C4-2B (cell line): Measurements from ENCODE around the gene INSYN2B.
"Not testable (repeated sequence)": the region's sequence is repeated elsewhere in the genome, so short reads cannot be mapped to it uniquely, and the experiment has no call there.

Experiments
- ZFX ChIP-seq: fragments of 450-650 bp; IDR thresholded peaks from 2 replicates; pipeline ENCODE4 v1.6.1; 2017
- TF ChIP-seq, protein P1 (sequence below): fragments of 450-650 bp; conservative IDR thresholded peaks from 2 replicates; pipeline ENCODE4 v1.5.1; 2017; ENCODE audit warnings: mild to moderate bottlenecking

GRCh38 chr5:169953196-169953595 lies 27.1 kb downstream of the INSYN2B start:
- TF ChIP-seq, protein P1, sequence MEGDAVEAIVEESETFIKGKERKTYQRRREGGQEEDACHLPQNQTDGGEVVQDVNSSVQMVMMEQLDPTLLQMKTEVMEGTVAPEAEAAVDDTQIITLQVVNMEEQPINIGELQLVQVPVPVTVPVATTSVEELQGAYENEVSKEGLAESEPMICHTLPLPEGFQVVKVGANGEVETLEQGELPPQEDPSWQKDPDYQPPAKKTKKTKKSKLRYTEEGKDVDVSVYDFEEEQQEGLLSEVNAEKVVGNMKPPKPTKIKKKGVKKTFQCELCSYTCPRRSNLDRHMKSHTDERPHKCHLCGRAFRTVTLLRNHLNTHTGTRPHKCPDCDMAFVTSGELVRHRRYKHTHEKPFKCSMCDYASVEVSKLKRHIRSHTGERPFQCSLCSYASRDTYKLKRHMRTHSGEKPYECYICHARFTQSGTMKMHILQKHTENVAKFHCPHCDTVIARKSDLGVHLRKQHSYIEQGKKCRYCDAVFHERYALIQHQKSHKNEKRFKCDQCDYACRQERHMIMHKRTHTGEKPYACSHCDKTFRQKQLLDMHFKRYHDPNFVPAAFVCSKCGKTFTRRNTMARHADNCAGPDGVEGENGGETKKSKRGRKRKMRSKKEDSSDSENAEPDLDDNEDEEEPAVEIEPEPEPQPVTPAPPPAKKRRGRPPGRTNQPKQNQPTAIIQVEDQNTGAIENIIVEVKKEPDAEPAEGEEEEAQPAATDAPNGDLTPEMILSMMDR = not testable (repeated sequence)
- TF ChIP-seq ZFX = not testable (repeated sequence)
